GM21367 (cell line): ENCODE measurements around the gene SH3PXD2B.
"Not testable (repeated sequence)": the region's sequence is repeated elsewhere in the genome, so short reads cannot be mapped to it uniquely, and the experiment has no call there.

Experiments
- ATAC-seq: cut with Tn5 transposase; IDR thresholded peaks from one replicate; pipeline ENCODE4 v1.9.1; 2021; ENCODE audit not compliant: unreplicated experiment

SH3PXD2B gene

GRCh38 chr5:172420235-172420939 lies 33.9 kb downstream of the SH3PXD2B start:
- peak; percentile 67 for ATAC-seq

GRCh38 chr5:172418862-172419814 lies 35.2 kb downstream of the SH3PXD2B start:
- ATAC-seq: no peak

DNA sequence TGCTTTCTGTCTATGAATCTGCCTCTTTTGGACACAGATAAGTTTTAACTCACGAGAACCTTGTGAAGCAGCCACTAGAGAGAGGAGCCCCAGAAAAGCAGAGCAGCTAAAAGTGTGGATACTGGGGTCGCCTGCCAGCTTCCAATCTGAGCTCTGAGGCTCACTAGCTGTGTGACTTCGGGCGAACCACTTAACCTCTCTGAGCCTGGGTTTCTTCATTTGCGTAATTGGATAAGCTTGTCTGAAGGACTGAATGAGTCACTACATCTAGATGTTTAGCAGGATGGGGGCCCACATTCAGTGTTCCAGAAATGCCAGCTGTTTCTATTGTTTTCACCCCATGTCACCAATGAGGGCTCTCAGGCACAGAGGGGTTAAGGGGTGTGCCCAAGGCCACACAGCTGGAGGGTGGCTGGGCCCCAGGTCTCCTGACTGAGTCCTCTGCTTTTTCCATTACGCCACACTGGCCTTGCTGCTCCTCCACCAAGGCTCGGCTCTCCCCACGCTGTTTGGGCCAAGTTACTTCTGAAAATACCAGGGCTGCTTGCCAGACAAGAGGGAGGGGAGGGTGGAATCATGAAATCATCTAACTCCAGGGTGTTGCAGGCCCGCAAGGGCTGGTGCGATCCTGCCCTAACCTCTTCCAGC lies 36.2 kb downstream of the SH3PXD2B start:
- no peak for ATAC-seq

DNA sequence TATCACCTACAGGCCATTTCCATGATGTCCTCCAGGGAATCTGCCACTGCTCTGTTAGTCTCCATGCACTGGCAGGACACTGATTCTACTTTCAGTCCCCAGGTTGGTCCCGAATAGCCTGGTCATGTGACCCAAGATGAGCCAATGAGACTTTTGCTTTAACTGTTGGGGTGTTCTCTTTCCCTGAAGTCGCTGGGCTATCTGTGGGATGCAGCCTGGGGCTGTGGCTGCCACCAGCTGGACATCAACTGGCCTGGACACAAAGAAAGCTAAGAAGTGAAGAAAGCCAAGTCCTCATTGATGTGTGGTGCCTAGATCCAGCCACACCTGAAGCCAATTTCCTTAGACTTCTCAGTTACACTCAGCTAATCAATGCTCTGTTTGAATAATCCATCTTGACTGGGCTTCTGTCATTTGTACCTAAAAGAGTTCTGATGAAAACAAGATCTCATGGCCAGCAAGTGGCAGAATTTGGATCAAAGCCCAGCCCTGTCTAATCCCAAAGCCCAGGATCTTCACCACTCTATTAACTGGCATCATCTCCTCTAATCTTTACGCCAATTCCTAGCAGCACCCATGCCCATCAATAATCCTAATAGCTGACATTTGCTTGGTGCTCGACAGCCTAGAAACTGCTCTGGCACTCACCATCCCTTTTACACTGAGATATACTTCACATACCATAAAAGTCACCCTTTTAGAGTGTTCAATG lies 37.0 kb downstream of the SH3PXD2B start:
- no peak for ATAC-seq

DNA sequence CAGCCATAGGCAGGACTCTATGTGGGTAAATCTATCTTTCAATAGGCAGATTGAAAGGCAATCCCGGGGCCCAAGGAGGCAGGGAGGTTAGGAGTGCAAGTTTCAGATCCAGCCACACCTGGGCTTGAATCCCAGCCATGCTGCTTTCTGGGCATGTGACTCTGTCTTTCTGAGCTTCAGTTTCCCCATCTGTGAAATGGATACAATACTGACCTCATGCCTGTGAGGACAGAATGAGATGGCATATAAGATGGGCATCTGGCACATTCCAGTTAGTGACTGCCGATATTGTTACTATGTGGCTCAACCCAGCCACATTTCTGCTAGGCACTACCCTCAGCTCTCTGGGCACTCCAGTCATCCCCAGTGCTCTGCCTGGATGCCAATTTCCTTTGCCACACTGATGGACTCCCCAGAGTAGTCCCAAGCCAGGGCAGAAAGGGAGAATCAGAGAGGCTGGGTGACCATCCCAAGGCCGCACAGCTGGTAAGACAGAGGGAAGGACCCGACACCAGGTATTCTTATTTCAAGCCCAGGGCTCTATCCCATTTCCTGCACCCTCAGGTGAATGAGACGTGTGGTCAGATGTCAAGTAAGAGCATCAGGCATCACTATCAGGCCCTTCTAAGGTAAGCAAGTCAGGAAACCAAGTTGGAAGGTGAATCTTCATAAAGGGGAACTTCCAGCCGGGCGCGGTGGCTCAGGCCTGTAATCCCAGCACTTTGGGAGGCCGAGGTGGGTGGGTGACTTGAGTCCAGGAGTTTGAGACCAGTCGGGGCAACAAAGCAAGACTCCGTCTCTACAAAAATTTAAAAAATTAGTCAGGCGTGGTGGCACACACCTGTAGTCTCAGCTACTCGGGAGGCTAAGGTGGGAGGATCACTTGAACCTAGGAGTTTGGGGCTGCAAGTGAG lies 38.7 kb downstream of the SH3PXD2B start:
- ATAC-seq: no peak

- no peak for ATAC-seq
These were observed 39.6 kb downstream of the SH3PXD2B start for GRCh38 chr5:172414531-172415361.

DNA sequence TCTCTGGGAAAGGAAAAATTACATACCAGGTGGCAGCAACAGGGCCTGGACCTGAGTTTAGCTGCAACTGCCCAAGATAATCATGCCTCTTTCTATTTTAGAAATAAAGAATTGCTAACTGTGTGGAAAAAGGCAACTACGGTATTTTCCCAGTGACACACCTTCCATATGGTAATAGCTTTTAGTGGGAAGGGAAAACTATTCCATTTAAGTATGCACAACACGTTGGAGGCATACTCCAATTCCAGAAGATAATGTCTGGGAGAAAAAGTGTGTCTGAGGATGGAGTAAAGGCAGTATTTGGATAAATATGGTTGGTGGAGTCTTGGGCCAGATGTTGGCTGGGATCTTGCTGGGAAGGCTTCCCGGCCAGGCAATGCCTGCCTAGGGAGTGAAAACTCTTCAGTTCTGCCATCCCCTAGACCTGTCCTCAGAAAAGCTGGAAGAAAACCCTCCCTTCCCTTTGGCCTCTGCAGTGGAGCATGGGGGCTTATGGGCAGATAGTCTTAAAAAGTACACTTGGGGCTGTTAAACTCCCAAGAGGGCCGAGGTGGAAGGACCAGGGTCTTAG lies 40.6 kb downstream of the SH3PXD2B start:
- ATAC-seq: no peak

DNA sequence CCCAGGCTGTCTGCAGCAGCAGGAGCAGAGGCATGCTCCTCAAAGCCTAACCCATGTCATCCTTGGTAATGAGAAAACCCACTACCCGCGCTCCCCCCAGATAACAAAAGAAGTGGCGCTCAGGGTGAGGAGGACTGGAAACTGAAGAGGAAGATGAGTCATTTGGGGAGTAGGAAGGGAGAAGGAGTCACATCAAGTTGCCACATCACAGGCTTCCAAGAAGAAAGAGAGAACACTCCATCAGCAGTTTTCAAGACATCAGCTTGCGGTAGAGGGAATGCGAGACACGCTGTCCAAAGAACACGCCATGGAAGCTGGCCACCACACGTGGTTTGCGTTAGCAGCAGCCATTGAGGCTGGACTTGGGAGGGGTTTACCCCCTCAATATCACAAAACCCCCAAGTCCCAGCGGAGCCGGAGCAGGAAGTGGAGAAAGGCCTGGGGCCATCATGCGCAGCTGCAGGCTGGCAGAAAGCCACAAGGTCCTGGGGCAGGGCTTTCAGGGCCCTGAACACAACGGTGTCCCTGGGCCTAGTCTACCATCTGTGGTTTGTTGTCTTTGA lies 41.5 kb downstream of the SH3PXD2B start:
- ATAC-seq: no peak

GRCh38 chr5:172411484-172412072 lies 42.7 kb downstream of the SH3PXD2B start:
- ATAC-seq: no peak

GRCh38 chr5:172410662-172411483 lies 43.5 kb downstream of the SH3PXD2B start:
- ATAC-seq: no peak

- ATAC-seq: no peak
These were observed 44.2 kb downstream of the SH3PXD2B start for GRCh38 chr5:172410160-172410559.

DNA sequence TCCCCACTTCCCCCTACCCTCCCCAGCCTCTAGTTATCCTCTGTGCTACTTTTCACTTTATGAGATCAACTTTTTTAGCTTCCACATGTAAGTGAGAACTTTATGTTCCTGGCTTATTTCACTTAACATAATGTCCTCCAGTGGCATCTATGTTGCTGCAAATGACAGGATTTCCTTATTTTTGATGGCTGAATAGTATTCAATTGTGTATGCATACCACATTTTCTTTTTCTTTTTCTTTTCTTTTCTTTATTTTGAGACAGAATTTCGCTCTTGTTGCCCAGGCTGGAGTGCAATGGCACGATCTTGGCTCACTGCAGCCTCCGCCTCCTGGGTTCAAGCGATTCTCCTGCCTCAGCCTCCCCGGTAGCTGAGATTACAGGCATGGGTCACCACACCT lies 44.8 kb downstream of the SH3PXD2B start:
- ATAC-seq: not testable (repeated sequence)

- ATAC-seq: no peak
These were observed 46.5 kb downstream of the SH3PXD2B start for GRCh38 chr5:172407822-172408221.

GRCh38 chr5:172407241-172407691 lies 47.1 kb downstream of the SH3PXD2B start:
- ATAC-seq: no peak

GRCh38 chr5:172405226-172406107 lies 48.9 kb downstream of the SH3PXD2B start:
- ATAC-seq: no peak

DNA sequence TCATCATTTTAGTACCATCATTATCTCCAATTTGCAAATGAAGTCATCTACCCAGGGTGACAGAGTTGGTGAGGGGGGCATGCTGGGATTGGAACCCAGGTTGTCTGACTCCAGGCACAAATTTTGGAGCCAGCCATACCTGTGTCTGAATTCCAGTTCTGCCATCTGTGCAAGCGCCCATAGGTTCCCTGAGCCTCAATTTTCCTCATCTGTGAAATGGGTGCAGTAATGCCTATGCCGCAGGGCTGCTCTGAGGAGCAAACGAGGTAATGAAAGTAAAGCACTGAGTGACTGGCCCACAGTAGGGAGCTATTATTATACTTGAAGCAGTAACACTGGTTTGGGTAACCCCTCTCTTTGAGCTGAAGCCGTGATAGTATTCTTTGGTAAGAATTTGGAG lies 49.6 kb downstream of the SH3PXD2B start:
- no peak for ATAC-seq
